DMS79 (cell line): ENCODE results near the gene SLC37A4.
A peak's percentile ranks its signal among the peaks of the same experiment; 100 is the strongest.
"Not testable (repeated sequence)": the region's sequence is repeated elsewhere in the genome, so short reads cannot be mapped to it uniquely, and the experiment has no call there.

Experiments
- DNase-seq: peaks from one replicate; lab custom pipeline; 2025; lab: John Stamatoyannopoulos, UW

Gene SLC37A4

DNA sequence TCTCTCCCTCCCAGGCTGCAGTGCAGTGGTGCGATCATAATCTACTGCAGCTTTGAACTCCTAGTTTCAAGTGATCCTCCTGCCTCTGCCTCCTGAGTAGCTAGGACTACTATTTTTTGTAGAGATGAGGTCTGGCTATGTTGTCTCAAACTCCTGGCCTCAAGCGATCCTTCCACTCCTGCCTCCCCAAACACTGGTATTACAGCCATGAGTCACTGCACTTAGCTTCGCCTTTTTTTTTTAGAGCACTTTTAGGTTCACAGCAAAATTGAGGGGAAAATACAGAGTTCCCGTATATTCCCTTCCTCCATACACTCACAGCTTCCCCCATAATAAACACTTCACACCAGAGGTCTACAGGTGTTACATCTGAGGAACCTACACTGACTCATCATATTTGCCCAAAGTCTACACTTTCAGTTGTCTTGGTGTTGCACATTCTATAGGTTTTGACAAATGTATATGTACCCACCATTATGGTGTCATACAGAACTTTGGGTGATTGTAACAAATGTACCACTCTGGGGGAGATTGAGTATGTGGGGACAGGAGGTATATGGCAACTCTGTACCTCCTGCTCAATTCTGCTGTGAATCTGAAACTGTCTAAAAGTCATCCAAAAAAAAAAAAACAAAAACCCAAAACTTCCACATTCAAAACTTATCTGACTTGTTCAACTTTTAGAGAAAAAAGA, 11.3 kb upstream of the SLC37A4 start:
- DNase-seq = no peak

DNA sequence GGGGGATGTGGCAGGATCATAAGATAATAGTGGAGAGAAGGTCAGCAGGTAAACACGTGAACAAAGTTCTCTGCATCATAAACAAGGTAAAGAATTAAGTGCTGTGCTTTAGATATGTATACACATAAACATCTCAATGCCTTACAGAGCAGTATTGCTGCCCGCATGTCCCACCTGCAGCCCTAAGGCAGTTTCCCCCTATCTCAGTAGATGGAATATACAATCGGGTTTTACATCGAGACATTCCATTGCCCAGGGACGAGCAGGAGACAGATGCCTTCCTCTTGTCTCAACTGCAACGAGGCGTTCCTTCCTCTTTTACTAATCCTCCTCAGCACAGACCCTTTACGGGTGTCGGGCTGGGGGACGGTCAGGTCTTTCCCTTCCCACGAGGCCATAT, 8.8 kb upstream of the SLC37A4 start:
- DNase-seq = not testable (repeated sequence)

DNA sequence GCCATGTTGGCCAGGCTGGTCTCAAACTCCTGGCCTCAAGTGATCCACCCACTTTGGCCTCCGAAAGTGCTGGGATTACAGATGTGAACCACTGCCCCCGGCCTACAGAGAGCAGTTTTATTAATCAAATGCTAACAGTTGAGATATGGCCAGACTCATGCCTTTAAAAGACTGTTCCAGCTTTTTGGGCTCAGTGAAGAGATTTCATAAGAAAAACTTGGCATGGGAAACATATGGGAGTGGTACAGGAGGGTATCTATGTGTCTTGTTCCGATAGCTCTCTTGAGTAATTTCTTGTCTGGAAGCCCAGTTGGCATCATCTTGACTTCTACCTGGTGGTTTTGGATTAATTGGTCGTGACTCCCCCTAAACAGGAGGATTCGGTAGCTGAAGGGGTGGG, 8.2 kb upstream of the SLC37A4 start:
- DNase-seq = no peak

DNA sequence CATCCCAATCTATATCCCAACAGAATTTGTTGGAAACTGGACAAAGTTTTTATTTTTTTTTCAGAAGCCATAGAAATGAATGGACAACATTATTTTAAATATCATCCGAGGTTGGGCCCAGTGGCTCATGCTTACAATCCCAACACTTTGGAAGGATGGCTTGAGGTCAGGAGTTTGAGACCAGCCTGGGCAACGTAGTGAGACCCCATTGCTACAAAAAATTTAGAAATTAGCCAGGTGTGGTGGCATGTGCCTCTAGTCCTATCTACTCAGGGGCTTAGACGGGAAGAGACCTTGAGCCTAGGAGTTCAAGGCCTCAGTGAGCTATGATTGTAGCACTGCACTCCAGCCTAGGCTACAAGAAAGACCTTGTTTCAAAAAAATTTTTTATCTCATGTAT, 4.1 kb upstream of the SLC37A4 start:
- DNase-seq = no peak

DNA sequence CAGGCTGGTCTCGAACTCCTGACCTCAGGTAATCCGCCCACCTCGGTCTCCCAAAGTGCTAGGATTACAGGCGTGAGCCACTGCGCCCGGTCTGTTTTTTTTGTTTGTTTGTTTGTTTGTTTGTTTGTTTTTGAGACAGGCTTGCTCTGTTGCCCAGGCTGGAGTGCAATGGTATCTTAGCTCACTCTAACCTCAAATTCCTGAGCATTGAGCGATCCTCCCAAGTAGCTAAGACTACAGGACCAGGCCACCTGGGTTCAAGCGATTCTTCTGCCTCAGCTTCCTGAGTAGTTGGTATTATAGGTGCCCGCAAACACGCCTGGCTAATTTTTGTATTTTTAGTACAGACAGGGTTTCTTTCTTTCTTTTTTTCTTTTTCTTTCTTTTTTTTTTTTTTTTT, 2.7 kb upstream of the SLC37A4 start:
- DNase-seq = not testable (repeated sequence)

DNA sequence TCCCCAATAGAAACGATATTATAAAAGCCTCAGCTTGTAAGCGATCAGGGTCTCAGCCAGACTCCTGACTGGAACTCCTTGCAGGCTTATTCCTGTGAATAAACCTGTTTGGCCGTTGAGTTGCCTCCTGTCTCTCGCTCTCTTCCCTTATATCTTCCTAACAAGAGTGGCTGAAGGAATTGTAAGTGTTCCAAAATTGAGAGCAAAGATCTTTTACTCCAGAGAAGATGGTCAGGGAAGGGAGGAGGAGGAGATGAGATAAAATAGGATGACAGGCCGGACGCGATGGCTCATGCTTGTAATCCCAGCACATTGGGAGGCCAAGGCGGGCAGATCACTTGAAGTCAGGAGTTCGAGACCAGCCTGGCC, 1.2 kb upstream of the SLC37A4 start:
- no peak for DNase-seq

DNA sequence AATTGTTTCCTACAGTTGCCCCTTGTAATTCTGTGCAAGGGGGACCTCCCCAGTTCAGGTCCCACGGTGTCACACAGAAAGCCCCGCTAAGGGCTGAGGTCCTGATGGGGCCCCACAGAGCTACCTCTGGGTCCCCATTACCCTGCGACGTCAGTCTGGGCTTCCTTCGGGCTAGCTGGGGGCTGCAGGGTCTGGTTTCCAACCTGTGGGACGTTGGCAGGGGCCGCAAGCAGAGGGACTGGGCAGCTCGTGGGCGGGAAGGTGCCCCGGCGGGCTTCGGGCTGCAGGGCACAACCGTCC, 698 bp downstream of the SLC37A4 start:
- DNase-seq = no peak

DNA sequence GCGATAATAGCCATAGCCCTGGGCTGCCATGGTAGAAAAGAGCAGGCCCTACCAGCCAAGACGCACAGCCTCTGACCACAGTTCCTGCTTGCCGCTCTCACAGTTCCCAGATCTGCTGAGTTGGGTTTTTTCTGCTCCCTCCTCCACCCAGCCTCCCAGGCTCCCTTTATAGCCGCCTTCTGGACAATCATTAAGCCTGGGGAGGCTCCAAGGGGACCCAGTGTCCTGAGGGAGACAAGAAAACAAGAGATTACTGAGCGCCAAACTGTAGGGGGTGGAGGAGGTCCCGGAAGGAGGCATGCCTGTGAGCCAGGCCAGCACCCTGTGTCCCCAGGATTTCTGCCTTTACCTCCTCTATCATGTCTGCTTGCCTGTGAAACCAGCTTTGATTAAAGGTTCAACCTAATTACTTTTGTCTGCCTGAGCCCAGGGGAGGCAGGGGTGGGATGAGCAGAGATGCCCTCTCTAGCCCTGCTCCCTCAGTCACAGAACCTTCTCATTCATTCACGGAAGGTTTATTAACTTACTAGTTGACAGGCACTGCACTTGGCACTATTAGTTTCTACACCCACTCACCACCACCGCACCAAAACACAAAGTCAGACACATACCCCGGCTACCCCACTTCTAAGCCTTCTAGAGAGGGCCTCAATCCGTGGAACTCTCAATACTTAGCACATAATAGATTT, 1.2 kb downstream of the SLC37A4 start:
- no peak for DNase-seq

DNA sequence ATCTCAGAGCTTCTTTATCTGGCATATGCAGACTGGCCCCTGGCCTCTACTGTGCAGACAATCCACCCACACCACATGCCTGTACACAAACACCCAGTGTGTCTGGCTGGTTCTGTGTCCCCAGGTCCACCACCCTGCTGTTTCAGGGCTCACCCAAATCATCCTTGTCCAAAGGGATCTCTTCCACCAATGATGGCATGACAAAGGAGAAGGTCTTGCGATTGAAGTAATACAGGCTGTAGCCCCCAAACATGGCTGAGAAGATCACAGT, 1.7 kb downstream of the SLC37A4 start:
- DNase-seq = no peak

DNA sequence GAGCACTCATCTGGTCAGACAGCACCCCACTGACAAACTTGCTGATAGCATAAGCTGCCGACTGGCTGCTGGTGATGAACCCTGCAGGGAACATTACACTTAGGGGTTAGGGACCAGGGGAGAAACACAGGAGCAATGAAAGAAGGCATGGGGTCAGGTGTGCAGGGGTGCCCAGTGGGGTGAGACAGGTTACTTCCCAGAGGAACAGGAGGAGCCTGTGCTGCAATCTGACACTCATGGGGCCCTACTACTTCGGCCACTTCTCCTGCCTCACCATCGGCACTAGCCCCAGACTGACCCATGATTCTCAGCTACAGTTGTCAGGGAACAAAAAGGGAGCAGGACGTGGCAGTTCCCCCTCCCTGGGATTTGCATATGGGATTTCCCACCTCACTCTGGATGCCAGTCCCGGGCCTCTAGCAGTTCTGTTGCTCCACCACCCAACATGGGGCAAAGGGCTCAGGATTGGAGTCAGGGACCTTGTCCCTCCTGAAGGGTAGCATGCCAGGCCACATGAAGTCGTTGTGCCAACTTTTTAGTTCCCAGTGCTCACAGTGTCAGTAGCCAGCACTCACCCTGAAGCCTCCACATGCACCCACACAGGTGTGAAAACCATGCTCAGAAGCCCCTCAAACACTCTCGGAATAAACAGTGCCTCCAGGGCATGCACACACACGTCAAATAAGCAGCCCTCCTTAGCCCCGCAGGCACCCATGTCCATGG, 2.2 kb downstream of the SLC37A4 start:
- DNase-seq = no peak

DNA sequence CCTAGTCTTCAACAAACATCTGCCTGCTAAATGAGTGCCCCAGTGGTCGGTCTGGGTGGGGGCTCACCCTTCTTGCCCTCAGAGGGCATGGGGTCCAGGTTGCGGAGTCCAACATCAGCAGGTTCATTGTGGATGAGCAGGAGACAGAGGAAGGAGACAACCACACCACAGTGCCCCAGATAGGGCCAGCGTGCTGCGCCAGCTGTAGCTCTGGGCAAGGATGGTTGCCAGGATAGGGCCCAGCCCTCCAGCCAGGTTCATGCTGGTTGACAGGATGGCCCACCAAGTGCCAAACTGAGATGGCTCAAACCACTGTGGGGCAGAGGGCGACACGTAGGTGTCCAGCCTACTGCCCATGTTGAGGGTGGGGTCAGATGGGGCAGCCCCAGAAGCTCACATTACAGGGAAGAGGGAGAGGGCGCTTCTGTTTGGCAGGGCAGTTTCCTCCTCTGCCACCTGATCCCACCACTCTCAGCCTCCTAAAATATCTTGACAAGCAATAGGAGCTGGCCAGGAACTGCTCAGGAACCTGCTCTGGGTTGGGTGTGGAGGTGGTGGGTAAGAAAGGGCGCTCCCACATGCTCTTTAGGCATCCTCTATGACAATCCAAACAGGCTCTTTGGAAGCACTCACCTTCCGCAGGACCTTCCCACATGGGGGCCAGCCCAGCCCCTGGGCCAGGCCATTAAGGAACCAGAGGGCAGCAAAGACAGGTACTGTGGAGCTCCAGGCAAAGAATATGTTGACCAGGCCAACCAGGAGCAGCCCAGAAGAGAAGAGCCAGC, 2.9 kb downstream of the SLC37A4 start:
- no peak for DNase-seq

DNA sequence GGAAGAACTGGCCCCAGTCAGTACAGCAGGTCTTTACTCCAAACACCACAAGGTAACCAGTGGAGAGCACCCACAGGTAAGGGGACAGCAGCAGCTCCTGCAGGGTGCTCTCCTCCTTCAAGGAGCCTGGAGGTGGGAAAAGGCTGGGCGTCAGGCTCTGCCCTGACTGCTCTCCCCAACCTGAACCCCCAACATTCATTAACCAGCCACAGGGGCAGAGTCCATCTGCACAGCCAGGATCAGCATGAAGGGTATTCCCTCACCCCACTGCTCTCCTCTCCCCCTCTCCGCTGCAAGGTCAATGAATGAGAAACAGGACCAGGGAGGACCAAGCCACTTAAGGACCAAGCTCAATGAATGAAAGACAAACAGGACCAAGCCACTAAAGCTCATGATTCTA, 3.7 kb downstream of the SLC37A4 start:
- no peak for DNase-seq

DNA sequence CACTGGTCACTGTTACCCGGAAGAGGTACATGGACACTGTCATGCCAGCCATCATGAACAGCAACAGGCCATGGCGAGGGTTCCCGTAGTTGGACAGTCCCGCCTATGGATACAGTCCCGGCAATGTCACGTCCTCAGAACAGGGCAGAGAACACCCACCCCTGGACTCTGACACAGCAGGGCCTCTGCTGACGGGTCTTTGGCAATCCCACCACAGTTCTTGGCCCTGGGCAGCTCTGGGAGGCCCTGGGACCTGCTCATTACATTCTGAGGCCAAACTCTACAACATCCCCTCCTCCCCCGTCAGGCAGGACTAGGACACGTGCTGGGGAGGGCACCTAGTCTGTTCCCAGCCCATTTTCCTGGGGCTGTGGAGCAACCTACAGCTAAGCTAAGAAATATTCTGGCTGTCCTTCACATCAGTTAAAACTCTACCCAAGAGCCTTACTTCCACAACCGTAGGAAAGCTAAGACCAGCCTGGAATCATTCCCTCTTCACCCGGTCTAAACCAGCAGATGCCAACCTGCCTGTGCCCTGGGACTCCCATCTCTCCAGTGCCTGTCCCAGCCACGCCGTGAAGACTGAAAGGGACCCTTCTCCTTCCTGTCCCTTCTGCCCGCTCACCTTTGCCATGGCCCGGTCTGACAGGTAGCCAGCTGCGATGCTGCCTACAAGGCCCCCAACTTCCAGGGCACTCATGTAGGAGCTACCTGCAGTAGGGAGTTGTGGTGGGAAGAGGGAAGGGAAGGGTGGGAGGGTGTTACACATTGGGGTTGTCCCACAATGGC, 4.5 kb downstream of the SLC37A4 start:
- no peak for DNase-seq

DNA sequence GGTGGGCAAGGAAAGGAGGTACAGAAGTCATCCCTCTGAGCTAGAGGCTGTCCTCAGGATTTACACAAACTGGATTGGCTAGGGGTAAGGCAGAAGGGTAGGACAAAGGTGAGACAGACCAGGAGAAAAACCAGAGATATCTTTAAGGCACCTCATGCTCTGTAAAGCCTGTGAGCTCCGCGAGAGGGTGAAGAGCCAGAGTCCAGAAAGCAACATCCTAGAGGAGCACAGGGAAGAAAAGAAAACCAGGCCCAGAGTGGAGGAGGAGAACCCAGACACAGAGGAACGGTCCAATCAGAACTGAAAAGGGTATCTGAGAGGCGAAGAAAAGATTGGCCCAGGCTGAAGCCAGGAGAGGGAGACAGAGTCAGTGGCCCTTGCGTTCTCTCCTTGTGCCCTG, 5.1 kb downstream of the SLC37A4 start:
- no peak for DNase-seq

DNA sequence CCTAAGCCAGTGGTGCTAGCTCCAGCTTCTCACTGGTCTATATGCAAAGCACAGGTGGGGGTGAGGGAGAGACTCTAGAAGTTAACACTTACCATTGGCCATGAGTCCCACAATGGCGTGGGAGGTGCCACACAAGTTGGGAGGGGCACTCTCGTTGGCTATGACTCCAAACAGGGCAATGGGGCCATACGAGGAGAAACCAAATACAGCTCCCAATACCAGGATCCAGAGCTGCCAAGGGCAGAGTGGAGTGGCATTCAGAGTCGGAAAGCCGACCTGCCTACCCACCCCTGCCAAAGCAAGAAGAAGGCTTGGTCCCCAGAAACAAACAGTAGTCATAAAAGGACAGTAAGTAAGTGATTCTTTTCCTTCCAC, 5.6 kb downstream of the SLC37A4 start:
- no peak for DNase-seq

DNA sequence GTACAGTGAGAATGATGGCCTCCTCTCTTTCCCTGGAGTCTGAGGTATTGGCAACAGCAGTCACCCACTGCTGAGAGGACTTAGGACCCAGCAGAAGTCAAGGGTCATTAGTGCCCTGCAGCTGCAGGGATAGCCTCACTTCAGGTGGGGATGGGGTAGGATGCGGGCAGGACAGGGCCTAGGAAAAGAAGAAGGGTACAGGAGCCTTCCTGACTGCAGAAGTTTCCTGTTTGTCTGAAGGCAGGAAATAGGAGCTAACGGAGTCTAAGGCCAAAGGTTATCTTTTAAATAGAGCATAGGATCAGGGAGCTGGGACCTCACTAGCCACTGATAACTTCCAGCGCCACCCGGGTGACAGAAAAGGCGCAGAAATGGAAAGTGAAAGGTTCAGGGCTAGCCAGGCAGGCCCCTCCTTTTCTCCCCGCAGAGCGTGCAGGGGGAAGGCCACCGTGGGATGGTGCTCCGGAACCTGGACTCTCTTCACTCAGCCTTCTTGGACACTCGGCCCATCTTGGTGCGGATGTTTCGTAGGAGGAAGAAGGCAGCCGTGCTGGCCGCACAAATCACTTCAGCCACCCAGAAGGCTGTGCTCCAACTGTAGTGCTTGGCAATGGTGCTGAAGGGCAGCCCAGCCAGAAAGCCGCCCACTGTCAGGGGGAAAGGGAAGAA, 6.1 kb downstream of the SLC37A4 start:
- DNase-seq = no peak

DNA sequence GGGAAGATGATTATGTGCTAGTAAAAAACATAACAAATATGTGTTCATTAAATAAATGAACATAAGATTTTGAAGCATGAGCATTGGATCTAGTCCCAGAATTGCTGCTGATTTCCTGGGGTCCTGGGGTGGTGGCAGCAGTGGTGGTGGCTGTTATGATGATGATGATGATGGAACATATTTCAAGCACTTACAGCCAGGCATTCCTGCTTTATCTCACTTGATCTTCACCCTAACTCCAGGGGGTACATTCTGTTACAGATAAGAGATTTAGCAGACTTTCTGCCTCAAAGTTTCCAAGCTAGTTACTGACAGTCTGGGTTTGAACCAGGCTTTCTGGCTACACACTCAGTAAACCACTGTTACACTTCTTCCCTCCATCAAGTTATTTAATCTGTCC, 6.9 kb downstream of the SLC37A4 start:
- no peak for DNase-seq

DNA sequence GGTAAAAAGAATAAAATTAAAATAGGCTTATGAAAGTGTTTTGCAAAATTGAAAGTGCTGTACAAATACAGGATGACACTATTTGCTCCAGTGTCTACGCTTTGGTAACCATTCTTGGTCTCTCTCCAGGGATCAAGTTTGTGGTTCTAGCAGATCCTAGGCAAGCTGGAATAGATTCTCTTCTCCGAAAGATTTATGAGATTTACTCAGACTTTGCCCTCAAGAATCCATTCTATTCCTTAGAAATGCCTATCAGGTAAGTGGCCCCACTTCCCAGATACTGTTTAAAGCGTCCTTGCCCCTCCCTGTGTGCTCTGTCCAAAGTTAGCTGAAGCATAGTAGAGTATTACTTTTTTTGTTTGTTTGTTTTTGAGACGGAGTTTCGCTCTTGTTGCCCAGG, 9.0 kb downstream of the SLC37A4 start:
- no peak for DNase-seq

DNA sequence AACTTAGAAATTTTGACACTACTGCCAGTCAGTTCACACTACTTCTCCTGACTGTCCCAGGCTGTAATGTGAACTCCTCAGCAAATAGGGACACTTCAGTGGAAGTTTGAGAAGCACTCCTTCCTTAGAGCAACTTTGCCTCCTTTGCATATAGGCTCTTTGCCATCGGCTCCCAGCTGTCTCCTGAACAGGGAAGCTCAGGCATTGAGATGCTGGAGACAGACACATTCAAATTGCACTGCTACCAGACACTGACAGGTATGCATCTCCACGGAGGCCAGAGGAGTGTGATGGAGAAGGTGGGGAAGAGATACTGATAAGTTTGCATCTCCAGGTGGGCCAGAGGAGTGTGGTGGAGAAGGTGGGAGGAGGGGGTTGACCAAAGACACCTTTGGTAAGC, 10.7 kb downstream of the SLC37A4 start:
- no peak for DNase-seq

DNA sequence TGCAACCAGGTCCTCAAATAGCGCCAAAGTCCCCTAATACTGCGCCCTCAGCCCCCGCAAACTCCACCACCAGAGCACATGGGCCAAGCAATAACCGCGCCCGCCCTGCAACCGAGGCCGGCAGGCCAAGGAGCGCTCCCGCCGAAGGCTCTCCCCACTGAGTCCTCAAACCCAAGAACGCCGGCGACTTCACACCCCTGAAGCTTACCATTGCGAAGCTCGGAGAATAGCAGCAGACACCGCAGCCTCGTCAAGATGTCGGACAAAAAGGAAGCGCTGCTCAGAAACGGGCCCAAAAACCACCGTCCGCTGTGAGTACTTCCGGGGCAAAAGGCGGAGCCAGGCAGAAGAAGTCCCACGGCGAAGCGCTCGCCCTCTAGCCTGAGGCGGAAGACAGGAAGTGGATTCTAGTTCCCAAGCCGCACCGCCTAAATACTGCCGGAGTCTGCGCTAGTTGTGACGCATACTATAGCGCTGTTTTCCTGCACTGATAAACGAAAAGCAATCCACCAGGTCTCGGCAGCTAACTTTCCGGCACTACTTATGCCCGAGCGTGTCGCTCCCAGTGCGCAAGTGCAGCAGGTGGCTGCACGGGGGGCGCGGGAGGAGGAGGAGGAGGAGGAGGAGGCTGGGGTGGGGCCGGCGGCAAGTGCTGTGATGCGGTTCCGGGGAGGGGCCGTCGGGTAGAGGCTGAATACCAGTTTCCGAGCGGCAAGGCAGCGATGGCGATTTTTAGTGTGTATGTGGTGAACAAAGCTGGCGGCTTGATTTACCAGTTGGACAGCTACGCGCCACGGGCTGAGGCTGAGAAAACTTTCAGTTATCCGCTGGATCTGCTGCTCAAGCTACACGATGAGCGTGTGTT, 12.4 kb downstream of the SLC37A4 start, which contains the start of the genes RPS25 and TRAPPC4:
TSS of gene RPS25 (minus strand) at position 270 of the 865 bp plus-strand sequence. CDS start at position 211, 59 bp downstream.
TSS of gene TRAPPC4 (plus strand) at position 693 of the 865 bp plus-strand sequence. CDS start at position 723, 30 bp downstream.
- DNase-seq = peak; percentile 99
